Activated T-helper 9 cell treated with anti-CD3 and anti-CD28 coated beads, Interleukin-2, amount 50 U/mL, for 16 hours (primary cell): ENCODE measurements around the gene LPIN1.
"Not testable (repeated sequence)": the region's sequence is repeated elsewhere in the genome, so short reads cannot be mapped to it uniquely, and the experiment has no call there.

Experiments
- DNase-seq: peaks from one replicate; pipeline ENCODE4 v3.0.0-alpha.2; 2020; ENCODE audit warnings: low read depth

Gene LPIN1

GRCh38 chr2:11743846-11744553 lies 2.4 kb upstream of the LPIN1 start:
- peak; percentile 74 for DNase-seq

GRCh38 chr2:11744631-11745394 lies 1.6 kb upstream of the LPIN1 start:
- DNase-seq: no peak

DNA sequence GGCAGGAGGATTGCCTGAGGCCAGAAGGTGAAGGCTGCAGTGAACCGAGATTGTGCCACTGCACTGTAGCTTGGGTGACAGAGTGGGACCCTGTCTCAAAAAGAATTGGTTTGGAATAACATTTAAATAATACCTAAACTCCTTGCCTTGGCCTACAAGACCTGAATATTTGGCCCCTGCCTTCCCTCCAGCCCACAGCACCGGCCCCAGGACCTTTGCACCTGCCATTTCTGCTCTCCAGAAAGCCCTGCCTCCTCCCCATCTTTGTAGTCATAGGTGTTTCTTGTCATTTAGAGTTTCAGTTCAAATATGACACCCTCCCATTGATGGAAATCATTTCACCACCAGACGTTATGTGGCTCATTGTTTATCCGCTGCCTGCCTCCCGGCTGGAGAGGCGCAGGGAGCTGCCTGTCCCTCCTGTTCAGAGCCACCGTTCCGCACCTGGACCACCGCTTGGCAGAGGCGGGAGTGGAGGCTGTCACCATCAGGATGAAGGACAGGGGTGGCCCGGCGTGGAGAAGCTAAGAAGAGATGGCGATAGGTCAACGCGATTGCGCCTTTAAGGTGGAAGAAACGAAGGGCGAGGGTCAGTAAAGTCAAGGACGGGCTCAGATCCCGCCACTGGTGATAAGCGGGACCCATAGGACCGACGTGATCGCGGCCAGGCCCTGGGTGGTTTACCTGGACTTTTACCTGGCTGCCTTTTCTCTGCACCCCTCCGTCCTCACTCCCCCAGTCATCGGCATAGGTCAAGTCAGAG lies 638 bp upstream of the LPIN1 start:
- no peak for DNase-seq

DNA sequence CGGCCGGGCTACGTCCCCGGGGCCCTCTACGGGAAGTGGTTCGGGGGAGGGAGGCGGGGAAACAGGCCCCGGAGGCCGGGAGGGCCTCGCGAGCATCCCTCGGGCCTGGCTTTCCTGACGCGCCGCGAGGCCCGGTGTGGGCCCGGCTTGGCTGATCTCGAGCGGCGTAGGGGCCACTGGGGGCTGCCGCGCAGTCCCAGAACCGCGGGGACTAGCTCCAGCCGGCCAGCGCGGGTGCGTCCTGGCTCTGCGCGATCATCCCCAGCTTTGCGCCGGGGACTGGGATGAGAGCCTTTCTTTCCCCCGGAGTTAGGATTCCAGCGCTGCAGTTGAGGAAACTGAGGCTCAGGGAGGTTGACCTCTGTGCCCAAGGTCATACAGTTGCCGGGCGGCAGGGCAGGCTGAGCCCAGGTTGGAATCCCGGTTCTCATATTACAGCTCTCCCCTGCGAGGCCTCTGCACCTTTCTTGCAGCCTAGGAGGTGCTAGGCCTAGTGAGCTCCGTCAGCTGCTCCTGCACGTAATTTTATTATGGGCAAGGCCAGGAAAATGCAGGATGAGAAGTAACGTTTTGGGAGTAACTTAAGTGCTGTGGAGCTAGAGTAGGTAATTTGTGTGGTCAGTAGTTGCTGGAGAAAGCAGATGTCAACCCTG lies 501 bp downstream of the LPIN1 start:
- no peak for DNase-seq

DNA sequence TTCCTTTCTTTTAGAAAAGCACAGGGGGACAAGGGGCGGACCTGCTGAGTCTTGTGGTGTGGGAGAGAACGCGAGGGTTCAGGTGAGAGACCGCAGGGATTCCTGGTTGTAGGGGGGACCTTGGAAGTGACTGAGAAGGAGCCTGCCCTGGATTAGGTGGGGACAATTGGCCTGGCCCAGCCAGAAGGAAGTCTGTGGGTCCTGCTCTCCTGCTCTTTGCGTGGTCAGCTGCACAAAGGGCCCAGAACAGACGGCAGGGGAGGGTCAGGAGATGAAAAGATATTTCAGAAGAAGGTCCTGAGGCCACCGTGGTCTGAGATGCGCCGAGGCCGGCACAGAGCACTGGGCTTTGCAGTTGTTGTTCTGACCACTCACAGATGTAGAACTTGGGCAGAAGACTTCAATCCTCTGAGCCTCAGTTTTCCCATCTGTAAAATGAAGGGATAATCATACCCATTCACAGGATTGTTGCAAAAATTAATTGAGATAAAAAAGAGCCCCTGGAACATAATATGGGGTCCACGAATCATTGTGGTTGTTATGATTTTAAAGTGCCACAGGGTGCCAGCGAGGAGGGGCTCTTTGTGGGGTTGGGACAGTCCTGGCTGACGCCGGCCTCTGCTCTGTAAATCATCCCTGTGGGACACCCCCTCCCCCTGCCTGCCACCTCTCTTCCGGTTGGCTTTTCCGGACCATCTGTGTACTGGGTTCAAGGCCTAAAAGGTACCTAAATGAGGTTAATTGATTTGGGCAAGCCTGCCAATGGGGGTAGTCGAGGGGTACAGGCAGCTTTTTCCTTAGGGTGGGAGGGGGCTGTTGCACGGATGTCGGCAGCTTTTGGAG lies 1.8 kb downstream of the LPIN1 start:
- no peak for DNase-seq

GRCh38 chr2:11748861-11749645 lies 2.6 kb downstream of the LPIN1 start:
- no peak for DNase-seq

DNA sequence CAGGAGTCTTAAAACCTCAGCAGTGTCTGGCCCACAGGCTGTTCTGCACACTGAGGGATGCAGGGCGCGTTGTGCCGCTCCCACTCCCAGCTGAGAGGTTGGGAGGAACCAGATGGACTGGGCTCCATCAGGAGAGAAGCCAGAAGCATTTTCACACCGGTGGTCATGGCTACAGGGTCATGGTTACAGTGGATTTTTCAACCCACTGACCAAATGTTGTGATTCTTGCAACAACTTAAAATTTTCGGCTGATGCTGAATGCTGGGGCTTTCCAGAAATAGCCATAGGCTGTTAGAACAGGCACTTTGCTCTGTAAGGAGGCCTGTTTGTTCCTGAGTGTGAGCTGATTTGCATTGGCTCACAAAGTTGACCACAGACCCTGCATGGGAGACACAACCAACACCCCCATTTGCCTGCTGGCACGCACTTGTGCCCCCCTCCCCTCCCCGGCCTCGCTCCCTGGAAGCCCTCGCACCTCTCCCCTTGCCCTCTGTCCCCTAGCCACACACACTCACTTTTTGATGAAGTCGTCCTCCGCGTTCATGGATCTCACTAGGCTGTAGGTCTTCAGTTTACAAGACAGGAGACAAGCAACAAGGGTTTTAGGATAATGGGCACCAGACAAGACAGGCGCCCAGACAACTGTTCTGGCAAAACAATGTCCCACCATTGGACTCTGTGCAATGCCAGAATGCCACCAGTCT lies 3.4 kb downstream of the LPIN1 start:
- no peak for DNase-seq

DNA sequence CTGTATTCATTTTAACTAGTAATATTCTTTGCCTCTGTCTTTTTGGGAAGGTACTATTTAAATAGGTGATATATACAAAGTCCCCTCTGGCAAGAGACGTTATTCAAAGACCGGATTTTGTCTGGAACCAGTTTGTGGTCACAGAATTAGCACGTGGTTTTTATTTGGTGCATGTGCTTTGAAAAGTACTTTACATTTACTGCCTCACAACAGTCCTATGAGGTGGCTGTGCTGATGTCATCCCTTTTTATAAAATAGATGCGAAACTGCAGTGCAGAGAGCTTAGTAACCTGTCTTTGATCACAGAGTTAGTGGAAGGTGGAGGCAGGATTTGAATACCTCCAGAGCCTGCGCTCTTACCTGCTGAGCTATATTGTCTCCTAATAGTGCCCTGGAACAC lies 4.0 kb downstream of the LPIN1 start:
- DNase-seq: no peak

DNA sequence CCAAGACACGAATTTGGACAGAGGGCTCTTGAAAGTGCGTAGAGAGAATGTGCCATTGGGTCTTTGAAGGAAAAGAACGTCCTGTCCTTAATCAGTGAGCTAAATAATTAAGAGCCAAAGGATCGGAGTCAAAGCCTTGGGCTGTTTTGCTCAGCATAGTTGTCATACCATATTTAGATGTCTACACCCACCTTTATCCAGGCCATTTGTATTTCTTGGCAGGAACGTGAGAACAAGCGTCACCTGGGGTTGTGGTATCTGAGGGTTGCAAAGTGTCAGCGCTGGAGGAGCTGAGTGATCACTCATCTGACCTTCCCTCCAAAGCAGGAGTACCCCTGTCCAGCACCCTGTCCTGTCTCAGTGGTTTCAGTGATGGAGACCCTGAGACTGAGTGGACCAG lies 4.5 kb downstream of the LPIN1 start:
- no peak for DNase-seq

DNA sequence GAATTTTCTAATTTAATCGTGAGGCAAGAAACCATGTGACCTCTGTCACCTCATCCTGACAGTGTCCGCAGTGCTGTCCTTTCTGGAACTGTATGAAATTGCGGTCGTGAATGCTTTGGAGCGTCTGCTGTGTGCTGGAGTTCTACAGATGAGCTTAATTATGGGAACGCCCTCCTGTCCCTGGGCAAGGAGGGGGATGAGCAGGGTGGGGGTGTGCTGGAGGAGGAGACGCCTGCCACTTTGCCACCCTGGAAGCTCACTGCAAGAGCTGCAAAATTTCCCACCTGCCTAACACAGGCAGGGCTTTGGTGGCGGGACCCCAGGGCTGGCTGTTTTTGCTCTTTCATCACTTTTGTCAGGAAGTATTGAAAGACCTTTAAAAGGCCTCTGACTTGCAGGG lies 6.5 kb downstream of the LPIN1 start:
- DNase-seq: no peak

DNA sequence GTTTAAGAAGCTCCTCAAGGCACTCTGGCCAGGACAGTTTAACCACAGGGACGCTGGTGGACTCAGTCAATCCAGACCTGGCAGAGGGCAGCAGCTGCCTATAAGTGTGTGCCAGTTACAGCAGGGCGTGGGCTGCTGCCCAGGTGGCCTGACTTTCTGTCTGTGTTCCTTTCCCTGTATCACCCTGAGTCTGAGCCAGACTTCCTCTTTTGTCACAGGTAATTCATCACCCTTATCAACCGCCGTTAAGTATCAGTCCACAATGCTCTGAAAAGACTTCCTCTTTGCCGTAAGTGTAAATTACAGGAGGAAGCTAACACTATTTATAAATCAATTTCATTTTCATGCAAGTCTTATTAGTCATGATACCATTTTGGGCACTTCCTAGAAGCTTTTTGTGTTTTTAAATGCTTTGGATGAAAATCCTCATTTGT lies 7.0 kb downstream of the LPIN1 start:
- no peak for DNase-seq

GRCh38 chr2:11753886-11754699 lies 7.7 kb downstream of the LPIN1 start:
- DNase-seq: peak; percentile 61

GRCh38 chr2:11754700-11755015 lies 8.2 kb downstream of the LPIN1 start:
- DNase-seq: no peak

DNA sequence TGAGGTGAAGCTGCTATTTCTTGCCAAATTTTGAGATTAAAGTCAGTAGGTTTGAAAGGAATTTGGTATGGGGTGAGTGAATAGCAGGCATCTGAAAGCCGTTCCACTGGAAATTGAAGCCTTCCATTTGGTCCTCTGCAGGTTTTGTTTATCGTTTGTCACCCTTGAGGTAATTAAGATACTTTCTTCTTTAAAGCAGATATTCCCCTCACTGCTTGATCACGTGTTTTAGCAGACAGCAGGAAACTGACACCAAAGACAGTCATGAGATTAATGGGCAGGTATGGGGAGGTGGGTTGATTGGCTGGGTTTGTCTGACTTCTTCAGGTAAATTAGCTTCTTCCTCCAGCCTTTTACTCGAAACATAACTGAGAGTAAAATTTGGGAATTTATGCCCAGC lies 10.7 kb downstream of the LPIN1 start:
- no peak for DNase-seq

DNA sequence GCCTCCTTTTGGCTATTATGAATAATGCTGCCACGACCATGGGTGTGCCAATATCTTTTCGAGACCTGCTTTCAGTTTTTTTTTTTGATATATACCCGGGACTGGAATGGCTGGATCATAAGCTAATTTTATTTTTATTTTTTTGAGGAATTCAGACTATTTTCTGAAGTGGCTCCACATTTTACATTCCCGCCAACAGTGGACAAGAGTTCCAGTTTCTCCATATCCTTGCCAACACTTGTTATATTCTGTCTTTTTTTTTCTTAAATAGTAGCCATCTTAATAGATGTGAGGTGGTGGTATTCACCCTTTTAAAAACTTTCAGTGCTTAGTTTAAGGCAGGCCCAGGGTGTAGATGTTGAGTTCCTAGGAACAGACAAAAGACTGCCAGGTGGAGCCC lies 11.8 kb downstream of the LPIN1 start:
- no peak for DNase-seq

GRCh38 chr2:11758647-11759046 lies 12.2 kb downstream of the LPIN1 start:
- DNase-seq: no peak

DNA sequence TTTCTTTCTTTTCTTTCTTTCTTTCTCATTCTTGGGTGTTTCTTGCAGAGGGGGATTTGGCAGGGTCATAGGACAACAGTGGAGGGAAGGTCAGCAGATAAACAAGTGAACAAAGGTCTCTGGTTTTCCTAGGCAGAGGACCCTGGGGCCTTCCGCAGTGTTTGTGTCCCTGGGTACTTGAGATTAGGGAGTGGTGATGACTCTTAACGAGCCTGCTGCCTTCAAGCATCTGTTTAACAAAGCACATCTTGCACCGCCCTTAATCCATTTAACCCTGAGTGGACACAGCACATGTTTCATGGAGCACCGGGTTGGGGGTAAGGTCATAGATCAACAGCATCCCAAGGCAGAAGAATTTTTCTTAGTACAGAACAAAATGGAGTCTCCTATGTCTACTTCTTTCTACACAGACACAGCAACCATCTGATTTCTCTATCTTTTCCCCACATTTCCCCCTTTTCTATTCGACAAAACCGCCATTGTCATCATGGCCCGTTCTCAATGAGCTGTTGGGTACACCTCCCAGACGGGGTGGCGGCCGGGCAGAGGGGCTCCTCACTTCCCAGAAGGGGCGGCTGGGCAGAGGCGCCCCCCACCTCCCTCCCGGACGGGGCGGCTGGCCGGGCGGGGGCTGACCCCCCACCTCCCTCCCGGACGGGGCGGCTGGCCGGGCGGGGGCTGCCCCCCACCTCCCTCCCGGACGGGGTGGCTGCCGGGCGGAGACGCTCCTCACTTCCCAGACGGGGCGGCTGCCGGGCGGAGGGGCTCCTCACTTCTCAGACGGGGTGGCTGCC lies 12.9 kb downstream of the LPIN1 start:
- not testable (repeated sequence) for DNase-seq

DNA sequence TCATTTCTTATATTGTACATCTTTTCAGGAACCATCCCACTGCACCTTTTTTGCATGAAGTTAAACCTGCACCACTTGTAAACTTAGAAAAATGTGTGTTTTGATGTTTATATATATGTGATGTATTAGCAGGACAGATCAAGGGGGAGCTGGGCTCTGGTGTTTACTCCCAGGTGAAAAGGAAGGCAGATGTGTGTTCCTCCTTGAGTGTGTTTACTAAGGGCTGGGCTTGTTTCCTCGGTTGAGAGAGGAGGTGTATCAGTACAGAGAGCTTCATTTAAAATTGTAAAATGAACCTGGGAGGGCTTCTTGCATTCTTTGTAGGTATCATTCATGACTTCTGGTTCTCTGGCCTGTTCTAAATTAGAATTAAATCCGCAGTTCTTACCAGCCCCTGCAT lies 14.8 kb downstream of the LPIN1 start:
- DNase-seq: no peak

DNA sequence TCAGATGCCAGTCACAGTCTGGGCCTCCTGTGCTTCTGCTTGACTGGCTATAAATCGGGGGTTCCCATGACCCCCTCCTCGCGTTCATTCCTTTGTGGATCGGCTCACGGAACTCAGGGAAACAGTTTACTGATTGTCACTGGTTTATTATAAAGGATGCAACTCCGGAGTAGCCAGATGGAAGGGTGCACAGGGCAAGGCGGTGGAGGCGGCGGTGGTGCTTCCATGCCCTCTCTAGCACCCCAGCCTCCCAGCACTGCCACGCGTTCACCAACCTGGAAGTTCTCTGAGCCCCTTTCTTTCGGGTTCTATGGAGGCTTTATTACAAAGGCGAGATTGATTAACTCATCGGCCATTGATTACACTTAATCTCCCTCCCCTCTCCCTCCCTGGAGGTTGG lies 15.6 kb downstream of the LPIN1 start:
- no peak for DNase-seq
